GM12878 (cell line): ENCODE results near the gene KIR2DL3.
"Not testable (repeated sequence)": the region's sequence is repeated elsewhere in the genome, so short reads cannot be mapped to it uniquely, and the experiment has no call there.

Experiments used
- CTCF ChIP-seq, 3 experiments: IDR thresholded peaks in 2 of 3; conservative IDR thresholded peaks in 1 of 3; 2 replicates each; pipeline ENCODE4 v1.5.1; 2011; ENCODE audit warnings: low read depth in 3 of 3, low read length in 3 of 3, mild to moderate bottlenecking in 3 of 3, control low read depth in 2 of 3, moderate library complexity in 2 of 3, inconsistent platforms in 1 of 3, mixed read lengths in 1 of 3; ENCODE audit not compliant: control insufficient read depth in 2 of 3, insufficient read depth in 1 of 3; ENCODE audit errors: extremely low read depth in 1 of 3
- ELK1 ChIP-seq: IDR thresholded peaks from 2 replicates; pipeline ENCODE4 v1.6.1; 2012; ENCODE audit warnings: low read depth, low read length, improper control_type of control experiment
- FOXK2 ChIP-seq: fragments of 450-650 bp; IDR thresholded peaks from 2 replicates; pipeline ENCODE4 v1.6.1; 2017; ENCODE audit warnings: mild to moderate bottlenecking, moderate library complexity
- GABPA ChIP-seq: IDR thresholded peaks from 2 replicates; pipeline ENCODE4 v1.6.1; 2014; ENCODE audit warnings: antibody characterized with exemption, low read depth, mild to moderate bottlenecking, inconsistent platforms
- JUND ChIP-seq: IDR thresholded peaks from 2 replicates; pipeline ENCODE4 v1.6.1; 2012; ENCODE audit warnings: low read depth, mild to moderate bottlenecking, low read length, improper control_type of control experiment, moderate library complexity
- MAX ChIP-seq: IDR thresholded peaks from 2 replicates; pipeline ENCODE4 v1.6.1; 2012; ENCODE audit warnings: low read depth, low read length, improper control_type of control experiment
- RAD51 ChIP-seq: fragments of 450-650 bp; IDR thresholded peaks from 2 replicates; pipeline ENCODE4 v1.6.1; 2016; ENCODE audit warnings: moderate library complexity, mild to moderate bottlenecking, inconsistent platforms
- SIN3A ChIP-seq: IDR thresholded peaks from 2 replicates; pipeline ENCODE4 v1.6.1; 2012; ENCODE audit warnings: low read depth, low read length, improper control_type of control experiment
- TCF7 ChIP-seq: IDR thresholded peaks from 2 replicates; pipeline ENCODE4 v1.6.1; 2014; ENCODE audit warnings: antibody characterized with exemption, borderline replicate concordance
- ZNF207 ChIP-seq: fragments of 450-650 bp; IDR thresholded peaks from 2 replicates; pipeline ENCODE4 v1.6.1; 2014; ENCODE audit warnings: antibody characterized with exemption, mild to moderate bottlenecking, borderline replicate concordance

- not testable (repeated sequence) for TF ChIP-seq ZNF207; TCF7; JUND; MAX; SIN3A; CTCF (IDR thresholded peaks at IDR 0.05 in 2 of 3, conservative IDR thresholded peaks at IDR 0.05 in 1 of 3; ENCODE audit: control insufficient read depth in 2 of 3, extremely low read depth in 1 of 3, insufficient read depth in 1 of 3, low read depth in 3 of 3, low read length in 3 of 3); ELK1; RAD51; GABPA; FOXK2
These were observed 12.0 kb downstream of the KIR2DL3 start for GRCh38 chr19:54750276-54750675.
